ENCODE measurements around the gene NTSR1.
A peak's percentile ranks its signal among the peaks of the same experiment; 100 is the strongest.

The NTSR1 gene

DNA sequence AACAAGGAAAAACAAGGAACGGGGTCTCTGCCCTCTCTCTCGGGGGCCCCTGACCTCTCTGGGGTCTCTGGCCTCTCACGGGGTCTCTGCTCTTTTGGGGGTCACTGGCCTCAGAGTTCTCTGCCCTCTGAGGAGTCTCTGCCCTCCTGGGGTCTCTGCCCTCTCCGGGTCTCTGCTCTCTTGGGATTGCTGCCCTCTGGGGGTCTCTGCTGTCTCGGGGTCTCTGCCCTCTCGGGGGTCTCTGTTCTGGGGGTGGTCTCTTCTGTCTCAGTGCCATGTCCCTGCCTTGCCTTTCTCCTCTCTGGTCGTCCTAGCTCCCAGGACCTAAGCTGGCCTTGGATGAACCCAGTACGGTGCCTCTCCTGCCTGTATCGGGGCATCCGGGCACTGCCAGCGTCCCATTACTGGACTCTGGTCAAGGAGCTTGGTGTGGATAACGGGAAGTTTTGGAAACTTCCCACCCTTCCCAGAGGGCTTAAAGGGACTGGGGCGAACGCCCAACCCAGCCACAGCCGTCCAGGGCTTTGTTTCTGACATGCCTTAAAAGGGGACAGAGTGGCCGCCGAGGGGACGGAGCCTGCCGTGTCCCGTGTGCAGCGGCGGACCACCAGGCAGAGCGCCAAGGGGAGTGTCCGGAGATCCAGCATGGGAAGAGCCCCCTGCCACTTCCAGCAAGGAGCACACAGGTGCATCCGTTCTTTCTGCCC is 62.9 kb downstream of the NTSR1 start:
- DNase-seq (ENCODE audit: low read depth in 2 of 2): no peak

DNA sequence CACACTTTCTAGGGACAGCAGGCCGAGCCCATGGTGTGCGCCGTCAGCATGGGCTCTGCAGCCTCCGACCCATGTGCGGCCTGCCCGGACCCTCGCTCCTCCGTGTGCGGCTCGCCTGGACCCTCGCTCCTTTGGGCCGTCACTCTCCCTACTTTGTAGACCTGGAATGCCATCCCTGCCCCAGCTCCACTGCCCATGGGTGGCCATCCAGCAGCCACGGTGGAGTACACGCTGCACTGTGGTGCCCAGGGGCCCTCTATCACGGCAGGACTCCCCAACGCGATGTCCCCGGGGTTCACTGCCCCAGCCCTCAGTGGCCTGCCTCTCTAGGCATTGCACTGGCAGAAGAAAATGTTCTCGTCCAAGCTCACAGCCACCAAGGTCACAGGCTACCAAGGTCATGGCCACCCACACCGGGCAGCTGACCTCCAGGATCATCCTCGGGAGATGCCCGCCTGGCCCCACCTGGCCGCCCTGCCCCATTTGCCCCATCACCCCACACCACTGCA is 63.5 kb downstream of the NTSR1 start:
- no peak for DNase-seq (ENCODE audit: low read depth in 2 of 2)

DNA sequence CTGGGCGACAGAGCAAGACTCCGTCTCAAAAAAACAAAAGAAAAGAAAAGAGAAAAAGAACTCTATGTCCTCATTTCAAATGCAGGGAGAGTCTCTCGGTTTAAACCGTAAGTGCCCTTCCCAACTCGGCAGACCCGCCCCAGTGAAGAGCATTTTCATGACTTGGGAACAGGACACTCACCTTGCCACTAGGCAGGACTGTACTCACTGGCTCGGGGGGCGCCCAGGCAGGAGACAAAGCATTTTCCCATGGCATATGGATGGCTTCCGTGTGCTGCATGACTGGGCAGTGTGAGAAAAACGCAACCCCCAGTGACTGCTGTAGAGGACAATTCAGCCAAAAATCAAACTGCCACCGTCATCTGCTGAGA is 64.0 kb downstream of the NTSR1 start:
- DNase-seq (ENCODE audit: low read depth in 2 of 2): no peak

DNA sequence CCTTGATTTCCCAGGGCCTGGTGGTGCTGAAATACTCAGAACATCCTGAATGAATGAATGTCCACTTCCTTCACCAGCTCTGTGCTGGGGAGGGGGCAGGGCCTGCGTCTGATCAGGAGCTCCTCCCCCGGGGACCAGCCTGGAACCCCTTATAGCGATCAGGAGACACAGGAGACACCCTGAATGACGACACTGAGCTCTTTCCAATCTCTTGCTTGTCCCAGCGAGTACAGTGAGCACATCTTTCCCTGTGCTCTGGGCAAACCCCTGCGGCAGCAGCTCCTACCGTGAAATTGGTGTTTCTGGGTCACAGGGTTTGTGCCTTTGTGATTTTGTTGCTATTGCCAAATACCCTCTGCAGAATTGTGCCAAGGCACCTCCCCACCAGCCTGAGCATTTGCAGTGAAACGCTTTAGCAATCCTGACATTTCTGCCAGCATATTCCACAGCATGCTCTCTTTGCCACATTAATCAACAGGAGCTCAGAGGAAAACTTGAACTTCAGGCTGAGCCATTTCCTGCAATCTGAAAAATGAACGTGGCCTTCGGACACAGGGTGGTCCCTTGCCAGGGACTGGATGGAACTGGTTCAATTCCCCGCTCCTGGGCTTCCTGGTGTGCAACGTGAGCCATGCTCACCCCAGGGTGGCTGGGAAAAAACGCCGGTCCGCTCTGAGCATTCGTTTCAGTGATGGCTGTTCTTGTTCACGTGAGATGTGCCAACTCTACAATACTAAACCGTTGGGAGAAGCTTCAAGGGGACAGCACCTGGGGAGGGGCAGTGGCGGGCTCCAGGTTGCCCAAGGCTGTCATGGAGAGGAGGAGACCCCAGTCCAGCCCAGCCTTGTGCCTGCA is 64.6 kb downstream of the NTSR1 start:
- no peak for DNase-seq (ENCODE audit: low read depth in 2 of 2)

DNA sequence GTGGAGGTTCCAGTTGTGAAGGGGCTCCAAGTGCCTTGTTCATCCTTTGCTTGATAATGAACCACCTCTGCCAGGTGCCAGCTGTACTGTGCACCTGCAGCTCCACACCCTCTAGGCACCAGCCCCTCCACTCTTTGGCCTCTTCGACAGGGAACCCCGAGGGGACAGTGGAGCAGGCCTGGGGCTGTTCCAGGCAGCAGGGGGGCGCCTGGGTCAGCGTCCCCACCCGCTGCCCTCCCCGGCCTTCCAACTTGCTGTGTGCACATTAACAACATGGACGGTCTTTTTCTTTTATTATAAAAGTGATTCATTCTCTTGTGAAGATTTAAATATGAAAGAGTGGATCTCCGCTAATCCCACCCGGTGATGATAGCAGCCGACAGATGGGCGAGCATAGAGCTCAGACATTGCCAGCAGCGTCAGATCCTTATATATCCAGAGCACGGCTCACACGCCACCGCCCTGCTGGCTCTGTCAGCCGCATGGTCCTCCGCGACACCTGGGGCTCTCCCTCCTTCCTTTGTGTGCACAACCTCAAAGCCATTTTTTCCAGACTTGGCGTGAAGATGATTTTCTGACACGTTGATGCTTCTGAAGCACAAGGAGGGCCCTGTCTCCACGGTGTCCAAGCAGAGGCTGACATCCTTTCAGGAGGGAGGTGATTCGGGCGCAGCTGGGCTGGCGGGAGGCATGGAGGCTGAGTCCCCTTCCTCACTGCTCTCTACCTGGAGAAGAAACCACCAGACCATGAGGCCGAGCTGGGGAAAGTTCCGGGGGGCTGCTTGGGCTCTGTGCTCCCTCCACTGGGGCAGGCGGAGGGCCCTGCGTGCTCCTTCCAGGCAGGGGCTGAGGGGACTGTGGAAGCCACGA is 65.4 kb downstream of the NTSR1 start:
- DNase-seq (ENCODE audit: low read depth in 2 of 2): no peak

DNA sequence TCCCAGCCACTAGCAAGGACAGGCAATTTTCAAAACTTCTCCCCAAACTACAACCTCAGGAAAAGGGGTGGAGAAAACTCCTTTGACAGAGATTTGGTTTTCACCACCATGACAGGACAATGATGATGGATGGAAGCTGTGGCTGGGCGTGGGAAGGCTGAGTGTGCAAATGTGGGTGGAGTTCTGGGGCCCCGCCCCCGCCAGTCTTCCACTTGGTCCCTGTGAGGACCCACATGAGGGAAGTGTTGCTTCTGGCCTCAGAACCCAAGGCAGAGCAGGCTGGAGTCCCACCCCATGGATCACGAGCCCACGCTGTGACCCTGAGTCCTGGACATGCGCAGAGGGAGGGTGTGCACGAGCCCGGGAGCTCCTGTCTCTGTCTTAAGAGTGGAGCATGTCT is 66.1 kb downstream of the NTSR1 start:
- DNase-seq (ENCODE audit: low read depth in 2 of 2): no peak

DNA sequence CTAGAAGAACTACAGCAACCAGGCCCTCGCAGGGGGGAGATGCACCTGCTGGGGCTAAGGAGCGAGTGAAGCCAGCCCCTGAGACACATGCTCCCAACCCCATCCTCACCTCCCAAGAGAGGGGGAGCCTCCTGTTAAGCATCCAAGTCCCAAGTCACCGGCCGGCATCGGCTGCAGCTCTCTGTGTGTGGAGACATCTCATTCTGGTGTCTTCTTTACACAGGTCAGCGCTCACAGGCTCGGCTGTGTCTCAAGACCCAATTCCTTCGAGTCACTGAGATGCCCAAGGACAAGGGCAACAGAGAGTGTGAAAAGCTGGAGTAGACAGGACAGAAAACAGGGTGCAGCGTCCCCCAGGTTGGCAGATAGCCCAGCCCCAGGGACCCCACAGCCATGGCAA is 66.6 kb downstream of the NTSR1 start:
- DNase-seq (ENCODE audit: low read depth in 2 of 2): no peak

DNA sequence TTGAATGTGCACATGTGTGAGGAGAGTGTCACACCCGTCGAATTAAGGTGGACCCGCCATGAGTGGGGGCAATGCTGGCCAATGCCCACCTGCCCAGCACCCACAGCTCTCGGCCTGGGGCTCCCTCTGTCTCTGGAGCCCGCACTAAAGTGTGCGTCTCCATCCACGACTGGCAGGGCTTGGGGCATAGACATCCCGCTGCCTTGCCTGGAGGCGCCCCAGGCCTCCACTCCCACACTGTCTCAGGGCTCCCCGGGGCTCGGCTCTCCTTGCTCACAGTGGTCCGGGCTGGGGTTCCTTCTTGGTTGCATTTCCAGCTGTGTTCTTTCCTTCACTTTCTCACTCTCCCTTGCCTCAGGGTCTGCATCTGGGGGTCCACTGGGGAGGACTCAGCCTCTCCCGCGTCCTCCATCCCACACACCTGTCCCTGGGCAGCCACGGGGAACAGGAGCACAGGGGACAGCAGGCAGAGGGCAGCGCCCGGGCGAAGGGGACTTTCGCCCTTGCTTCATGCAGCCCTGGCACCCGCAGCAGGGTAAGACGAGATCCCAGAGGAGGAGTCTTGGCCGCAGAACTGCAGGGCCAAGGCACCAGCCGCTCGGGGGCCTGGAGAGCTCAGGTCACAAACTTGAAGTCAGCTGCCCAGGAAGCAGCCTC is 67.5 kb downstream of the NTSR1 start:
- no peak for DNase-seq (ENCODE audit: low read depth in 2 of 2)

DNA sequence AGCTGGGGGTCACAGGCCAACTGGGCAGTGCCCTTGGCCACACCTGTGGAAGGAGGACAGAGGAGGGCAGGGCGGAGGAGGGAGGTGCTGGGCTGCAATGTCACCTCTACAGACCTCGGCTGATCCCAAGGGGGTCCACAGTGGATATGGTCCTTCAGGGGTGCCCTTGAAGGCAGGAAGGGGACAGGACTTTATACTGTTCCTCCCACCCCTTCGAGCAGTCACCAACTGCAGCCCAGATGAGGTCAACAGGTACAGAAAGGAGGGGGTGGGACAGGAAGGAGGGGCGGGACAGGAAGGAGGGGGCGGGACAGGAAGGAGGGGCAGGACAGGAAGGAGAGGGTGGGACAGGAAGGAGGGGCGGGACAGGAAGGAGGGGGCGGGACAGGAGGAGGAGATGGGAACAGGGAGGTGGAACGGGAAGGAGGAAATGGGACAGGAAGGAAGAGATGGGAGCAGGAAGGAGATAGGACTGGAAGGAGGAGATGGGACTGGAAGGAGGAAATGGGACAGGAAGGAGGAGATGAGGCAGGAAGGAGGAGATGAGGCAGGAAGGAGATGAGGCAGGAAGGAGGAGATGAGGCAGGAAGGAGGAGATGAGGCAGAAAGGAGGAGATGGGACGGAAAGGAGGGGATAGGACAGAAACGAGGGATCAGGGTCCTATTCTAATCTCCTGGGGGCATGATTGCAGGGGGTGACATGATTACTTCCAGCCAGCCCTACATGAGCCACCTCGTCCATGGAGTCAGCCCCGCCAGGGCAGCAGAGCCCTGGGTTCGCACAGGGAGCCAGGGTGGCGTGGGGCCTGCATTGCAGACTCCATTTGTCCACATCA is 68.3 kb downstream of the NTSR1 start:
- DNase-seq (ENCODE audit: low read depth in 2 of 2): peak in 1 of 2 donors; percentile 20

DNA sequence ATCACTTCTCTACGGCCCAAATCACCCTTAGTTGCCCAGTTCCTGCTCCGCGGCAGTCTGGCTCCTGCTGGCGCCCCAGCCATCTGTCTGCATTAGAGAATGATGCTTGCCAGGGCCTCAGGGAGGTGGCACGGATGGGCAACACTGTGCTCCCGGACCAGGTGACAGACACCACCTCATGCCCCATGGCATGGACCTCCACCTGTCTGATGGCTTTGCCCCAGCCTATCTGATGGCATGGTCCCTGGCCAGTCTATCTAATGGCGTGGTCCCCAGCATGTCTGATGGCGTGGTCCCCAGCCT is 68.8 kb downstream of the NTSR1 start:
- no peak for DNase-seq (ENCODE audit: low read depth in 2 of 2)

DNA sequence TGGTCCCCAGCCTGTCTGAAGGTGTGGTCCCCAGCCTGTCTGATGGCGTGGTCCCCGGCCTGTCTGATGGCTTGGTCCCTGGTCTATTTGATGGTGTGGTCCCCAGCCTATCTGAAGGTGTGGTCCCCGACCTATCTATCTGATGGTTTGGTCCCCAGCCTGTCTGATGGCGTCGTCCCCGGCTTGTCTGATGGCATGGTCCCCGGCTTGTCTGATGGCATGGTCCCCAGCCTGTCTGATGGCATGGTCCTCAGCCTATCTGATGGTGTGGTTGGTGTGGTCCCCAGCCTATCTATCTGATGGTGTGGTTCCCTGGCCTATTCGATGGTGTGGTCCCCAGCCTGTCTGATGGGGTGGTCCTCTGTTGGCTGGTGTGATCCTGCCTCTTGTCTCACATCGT is 69.4 kb downstream of the NTSR1 start:
- no peak for DNase-seq (ENCODE audit: low read depth in 2 of 2)

DNA sequence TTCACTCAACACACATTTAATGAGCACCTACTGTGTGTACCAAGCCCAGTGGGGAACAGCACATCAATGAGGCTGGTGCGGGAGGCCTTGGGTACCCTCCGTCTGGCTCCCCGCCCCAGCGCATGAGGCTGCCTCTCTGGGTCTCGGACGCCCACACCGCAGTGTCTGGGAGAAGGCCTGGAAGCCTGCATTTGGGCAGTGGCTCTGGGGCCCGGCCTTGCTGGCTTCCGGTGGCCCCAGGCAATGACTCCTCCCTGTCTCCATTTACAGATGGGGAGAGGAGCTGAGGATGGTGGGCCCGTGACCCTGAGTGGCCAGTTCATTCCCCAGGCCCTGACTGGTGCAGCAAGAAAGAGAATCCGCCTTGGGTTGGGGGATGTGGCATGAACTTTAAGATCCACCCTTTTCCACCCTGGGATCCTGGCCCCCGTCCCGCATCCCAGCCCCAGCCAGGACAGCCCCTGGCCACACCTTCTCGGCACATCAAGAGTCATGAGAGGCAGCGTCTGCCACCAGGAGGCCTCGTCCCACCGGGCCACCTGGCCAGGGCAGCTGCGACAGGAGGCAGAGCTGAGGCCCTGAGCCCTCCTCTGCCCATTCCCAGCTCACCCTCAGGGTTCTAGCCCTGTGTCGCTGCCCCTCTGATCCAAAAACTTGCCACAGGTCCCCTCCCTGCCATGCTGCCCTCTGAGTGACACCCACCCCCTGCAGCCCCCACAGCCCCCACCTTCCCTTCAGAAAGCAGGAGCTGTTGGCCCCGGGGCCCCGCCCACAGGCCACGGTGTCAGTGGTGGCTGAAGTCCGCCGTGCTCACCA is 70.2 kb downstream of the NTSR1 start:
- no peak for DNase-seq (ENCODE audit: low read depth in 2 of 2)

DNA sequence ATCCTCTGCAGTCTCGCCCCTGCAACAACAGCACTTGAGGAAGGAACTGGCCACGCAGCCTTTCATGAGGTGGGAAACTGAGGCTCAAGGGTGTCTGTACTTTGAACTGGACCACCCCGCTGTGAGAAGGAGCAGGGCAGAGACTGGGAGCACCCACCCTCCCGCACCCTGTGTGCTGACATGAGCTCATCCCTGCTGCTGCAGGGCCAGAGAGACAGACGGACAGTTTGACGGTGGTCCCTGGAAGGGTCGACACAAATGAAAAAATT is 70.7 kb downstream of the NTSR1 start:
- DNase-seq (ENCODE audit: low read depth in 2 of 2): no peak

DNA sequence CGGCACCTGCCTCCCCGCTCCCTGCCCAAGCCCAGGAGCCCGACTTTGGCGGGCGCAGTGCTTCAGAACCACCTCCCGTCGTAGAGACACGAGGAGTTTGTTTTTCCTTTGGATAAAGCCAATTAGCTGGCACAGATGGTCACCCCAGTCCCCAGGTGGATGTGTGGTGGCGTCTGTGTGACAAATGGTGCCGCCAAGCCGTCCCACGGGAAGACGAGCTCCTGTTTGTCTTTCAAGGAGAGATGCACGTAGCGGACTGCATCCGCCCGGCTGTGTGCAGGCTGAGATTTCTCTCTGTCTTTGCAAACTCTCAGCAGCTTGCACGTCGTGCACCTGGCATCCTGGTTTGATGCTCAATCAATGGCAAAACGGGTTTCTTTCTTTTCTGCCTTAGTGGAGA is 71.6 kb downstream of the NTSR1 start:
- no peak for DNase-seq (ENCODE audit: low read depth in 2 of 2)

DNA sequence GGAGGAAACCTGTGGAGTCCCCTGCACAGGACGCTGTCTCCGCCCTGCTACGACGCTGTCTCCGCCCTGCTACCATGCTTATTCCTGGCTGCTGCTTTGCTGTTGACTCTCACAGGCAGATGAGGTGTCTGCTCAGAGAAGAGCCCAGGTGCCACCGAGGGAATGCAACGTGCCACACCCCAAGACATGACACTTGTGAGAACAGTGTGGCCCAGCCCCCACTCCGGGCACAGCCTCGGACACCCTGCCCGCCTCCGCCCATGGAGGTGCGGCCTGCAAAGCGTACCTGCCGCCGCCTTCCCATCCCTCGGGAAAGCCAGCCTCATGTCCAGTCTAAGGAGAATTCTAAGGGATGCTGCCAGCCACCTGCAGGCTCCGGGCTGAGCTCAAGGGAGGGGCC is 72.1 kb downstream of the NTSR1 start:
- DNase-seq (ENCODE audit: low read depth in 2 of 2): no peak

DNA sequence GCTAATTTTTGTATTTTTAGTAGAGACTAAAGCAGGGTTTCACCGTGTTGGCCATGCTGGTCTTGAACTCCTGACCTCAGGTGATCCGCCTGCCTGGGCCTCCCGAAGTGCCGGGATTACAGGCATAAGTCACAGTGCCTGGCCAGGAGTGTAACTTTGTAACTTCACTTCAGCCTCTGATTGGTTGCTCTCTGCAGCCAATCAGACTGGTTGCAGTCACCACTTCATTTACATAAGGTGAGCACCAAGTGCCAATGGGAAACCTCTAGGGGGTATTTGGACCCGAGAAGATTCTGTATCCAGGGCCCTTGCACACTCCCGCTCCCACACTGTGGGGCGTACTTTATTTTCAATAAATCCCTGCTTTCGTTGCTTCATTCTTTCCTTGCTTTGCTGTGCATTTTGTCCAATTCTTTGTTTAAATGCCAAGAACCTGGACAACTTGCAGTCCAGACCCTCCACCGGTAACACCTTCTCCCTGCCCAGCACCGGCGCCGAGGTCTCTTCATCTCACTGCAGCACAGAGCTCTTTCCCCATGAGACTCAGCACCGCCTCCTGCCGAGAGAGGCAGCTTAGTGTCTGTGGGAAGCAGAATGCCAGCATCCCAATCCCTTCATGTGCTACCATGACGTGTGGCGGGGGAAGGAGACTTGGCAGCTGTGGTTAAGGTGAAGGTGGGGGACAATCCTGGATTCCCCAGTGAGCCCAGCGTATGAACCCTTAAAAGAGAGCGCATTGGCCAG is 73.7 kb downstream of the NTSR1 start:
- DNase-seq (ENCODE audit: low read depth in 2 of 2): no peak

DNA sequence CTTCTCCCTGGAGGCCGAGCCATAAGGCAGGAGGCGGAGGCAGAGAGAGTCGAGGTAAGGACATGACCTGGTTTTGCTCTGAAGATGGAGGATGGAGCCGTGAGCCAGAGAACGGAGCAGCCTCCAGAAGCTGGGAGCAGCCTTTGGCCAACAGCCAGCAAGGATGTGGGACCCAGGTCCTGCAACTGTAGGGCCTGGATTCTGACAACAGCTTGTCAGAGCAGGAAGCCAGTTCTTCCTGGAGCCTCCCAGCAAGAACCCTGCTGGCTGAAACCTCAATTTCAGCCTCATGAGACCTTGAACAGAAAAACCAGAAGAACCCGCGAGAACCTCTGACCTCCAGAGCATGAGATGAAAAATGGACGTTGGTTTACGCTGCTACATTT is 74.2 kb downstream of the NTSR1 start:
- no peak for DNase-seq (ENCODE audit: low read depth in 2 of 2)

DNA sequence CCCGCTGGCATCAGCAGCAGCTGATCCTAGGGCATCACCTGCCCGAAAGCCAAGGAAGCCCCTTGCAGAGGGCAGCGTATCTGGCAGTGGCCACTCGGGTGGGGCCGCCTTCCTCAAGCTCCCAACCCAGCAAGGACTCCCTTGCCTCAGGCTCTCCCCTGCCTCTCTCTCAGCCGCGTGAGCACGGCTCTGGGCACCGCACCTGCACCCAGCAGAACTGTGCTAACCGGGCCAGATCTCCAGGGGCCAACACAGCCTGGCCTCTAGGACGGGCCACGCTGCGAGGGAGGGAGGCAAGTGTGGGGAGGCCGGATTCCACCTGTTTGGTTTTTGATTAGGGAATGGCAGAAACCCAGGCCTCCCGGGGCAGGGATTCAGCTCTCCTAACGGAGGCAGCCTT is 75.9 kb downstream of the NTSR1 start:
- no peak for DNase-seq (ENCODE audit: low read depth in 2 of 2)

DNA sequence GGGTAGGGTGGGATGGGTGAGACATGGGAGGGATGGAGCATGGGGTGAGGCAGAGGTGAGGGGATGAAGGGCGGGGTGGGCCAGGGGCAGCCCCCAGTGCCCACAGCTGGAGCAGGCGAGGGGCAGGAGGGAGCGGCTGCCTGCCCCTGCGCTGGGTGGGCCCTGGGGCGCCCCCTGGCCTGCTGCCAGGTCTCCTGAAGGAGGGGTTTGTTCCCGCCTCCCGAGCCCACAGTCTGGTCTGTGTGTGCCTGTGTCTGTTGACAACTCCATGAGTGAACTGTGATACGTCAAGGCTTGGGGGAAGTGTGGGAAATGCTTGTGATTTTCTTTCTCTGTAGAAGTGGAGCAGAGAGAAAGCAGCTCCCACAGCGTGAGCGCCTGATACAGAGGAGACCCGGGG is 76.8 kb downstream of the NTSR1 start:
- DNase-seq (ENCODE audit: low read depth in 2 of 2): no peak

DNA sequence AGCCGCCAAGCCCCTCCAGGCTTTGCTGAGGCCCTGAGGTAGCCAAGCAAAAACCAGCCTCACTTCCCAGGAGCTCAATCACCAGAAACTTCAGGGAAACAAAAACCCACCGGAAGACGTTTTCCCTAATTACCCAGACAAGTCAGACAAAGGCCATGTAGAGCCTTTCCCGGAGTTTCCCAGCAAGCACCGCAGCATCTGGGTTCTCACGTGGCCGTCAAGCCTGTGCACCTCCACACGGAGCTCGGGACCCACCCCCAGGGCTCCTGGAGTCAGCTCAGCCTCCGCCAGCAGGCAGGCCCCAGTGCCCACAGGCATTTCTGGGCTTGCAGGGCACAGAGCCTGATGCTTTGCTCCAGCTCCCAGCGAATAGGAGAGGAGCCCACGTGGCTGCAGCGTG is 77.5 kb downstream of the NTSR1 start:
- DNase-seq (ENCODE audit: low read depth in 2 of 2): no peak
